Bone marrow (tissue), 2 donors: ENCODE data around the gene RBM19.

Source experiments
- DNase-seq, 2 donors: peaks; one replicate each; lab custom pipeline; 2025; lab: John Stamatoyannopoulos, UW

The RBM19 gene

GRCh38 chr12:113955109-113955970 lies 10.8 kb downstream of the RBM19 start:
- no peak for DNase-seq

- DNase-seq, result no peak
Measured at GRCh38 chr12:113954547-113954946, 11.6 kb downstream of the RBM19 start.

- DNase-seq, result no peak
Measured at GRCh38 chr12:113950873-113951272, 15.3 kb downstream of the RBM19 start.

- DNase-seq, result no peak
Measured at GRCh38 chr12:113949321-113950305, 16.5 kb downstream of the RBM19 start.

GRCh38 chr12:113948151-113948914 lies 17.8 kb downstream of the RBM19 start:
- DNase-seq, result no peak

- DNase-seq, result no peak
Measured at GRCh38 chr12:113946175-113946574, 19.9 kb downstream of the RBM19 start.

- DNase-seq, result no peak
Measured at GRCh38 chr12:113945174-113946173, 20.7 kb downstream of the RBM19 start.

- DNase-seq, result no peak
Measured at GRCh38 chr12:113942209-113942608, 23.9 kb downstream of the RBM19 start.

GRCh38 chr12:113941208-113941486 lies 25.0 kb downstream of the RBM19 start:
- DNase-seq, result no peak

- no peak for DNase-seq
Measured at GRCh38 chr12:113940357-113941207, 25.5 kb downstream of the RBM19 start.

- no peak for DNase-seq
Measured at GRCh38 chr12:113939867-113940266, 26.3 kb downstream of the RBM19 start.

GRCh38 chr12:113938471-113938870 lies 27.7 kb downstream of the RBM19 start:
- DNase-seq, result no peak

- DNase-seq, result no peak
Measured at GRCh38 chr12:113936460-113936859, 29.7 kb downstream of the RBM19 start.

- DNase-seq, result no peak
Measured at GRCh38 chr12:113935459-113935858, 30.7 kb downstream of the RBM19 start.

- DNase-seq, result no peak
Measured at GRCh38 chr12:113934946-113935345, 31.2 kb downstream of the RBM19 start.

- no peak for DNase-seq
Measured at GRCh38 chr12:113934060-113934814, 31.9 kb downstream of the RBM19 start.

GRCh38 chr12:113933201-113933786 lies 32.8 kb downstream of the RBM19 start:
- no peak for DNase-seq

GRCh38 chr12:113932381-113933196 lies 33.5 kb downstream of the RBM19 start:
- DNase-seq, result no peak
